ENCODE results near the gene SLC1A2. TPM values are rescaled to one million over a fixed set of nuclear protein-coding genes. Genes with fewer than 3 reads are reported as not detected.

Gene SLC1A2
- total RNA-seq, 1 experiment from 2014 or later: 0.11 TPM

DNA sequence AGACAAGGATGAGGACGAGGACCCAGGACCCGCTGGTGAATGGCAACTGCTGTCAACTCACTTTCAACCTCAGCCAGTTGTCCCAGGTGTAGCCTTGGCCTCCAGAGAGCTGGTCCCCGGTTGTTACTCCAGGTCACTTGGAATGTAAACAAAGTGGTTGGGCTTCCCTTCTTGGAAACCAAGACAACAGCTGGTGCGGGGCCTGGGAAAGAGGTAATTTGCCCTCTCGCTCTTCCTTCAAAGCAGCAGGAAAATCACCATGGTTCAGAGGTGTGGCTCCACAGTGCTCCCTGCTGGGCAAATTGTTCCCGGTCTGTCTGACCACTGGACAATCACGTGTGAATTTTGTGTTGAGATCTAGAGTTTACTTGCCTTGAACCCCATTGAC, 15.0 kb downstream of the SLC1A2 start:
- no peaks in the 10 kb centered on the region for H3K4me1 ChIP-seq (ENCODE audit: insufficient read depth, low read length, poor library complexity, severe bottlenecking)
- POLR2A ChIA-PET (ENCODE audit: low non-redundant PET): no interaction called here
- H3K36me3 ChIP-seq (ENCODE audit: insufficient read depth, low read length, poor library complexity, severe bottlenecking): no peaks in the 10 kb centered on the region
- no peak overlapping the region for H3K27ac ChIP-seq (ENCODE audit: low read depth, low read length, poor library complexity, severe bottlenecking)
- DNase-seq (ENCODE audit: low spot score): peak; percentile 49
- TF ChIP-seq EZH2 (IDR thresholded peaks at IDR 0.05; ENCODE audit: borderline replicate concordance, low read depth, low read length, poor library complexity, severe bottlenecking): no peak
- peak; percentile 71 for TF ChIP-seq CTCF (conservative IDR thresholded peaks at IDR 0.05; ENCODE audit: low read depth, low read length)
- CTCF ChIA-PET: no interaction called here
- intact Hi-C loops (cut with micrococcal nuclease; ENCODE audit: unreplicated experiment): no loop called here
- H3K9me3 ChIP-seq (ENCODE audit: low read depth, low read length, poor library complexity, severe bottlenecking): no peaks in the 10 kb centered on the region
- no TSS peak for BruUV-seq (replicated peaks)
- peaks cover 88% of the 10 kb centered on the region for H3K27me3 ChIP-seq (replicated peaks; ENCODE audit: insufficient read depth, low read depth, low read length, poor library complexity)
- no peak overlapping the region for H3K4me3 ChIP-seq (ENCODE audit: low read depth, low read length, poor library complexity, severe bottlenecking)

GRCh38 chr11:35403765-35404387, 15.5 kb downstream of the SLC1A2 start:
- intact Hi-C loops (cut with micrococcal nuclease; ENCODE audit: unreplicated experiment): no loop called here
- no TSS peak for BruUV-seq (replicated peaks)
- no peaks in the 10 kb centered on the region for H3K9me3 ChIP-seq (ENCODE audit: low read depth, low read length, poor library complexity, severe bottlenecking)
- no peak overlapping the region for H3K4me3 ChIP-seq (ENCODE audit: low read depth, low read length, poor library complexity, severe bottlenecking)
- TF ChIP-seq CTCF (conservative IDR thresholded peaks at IDR 0.05; ENCODE audit: low read depth, low read length): no peak
- TF ChIP-seq EZH2 (IDR thresholded peaks at IDR 0.05; ENCODE audit: borderline replicate concordance, low read depth, low read length, poor library complexity, severe bottlenecking): no peak
- ChIA-PET POLR2A (ENCODE audit: low non-redundant PET) (no interaction called here), CTCF (no interaction called here)
- no peak overlapping the region for H3K27ac ChIP-seq (ENCODE audit: low read depth, low read length, poor library complexity, severe bottlenecking)
- no peaks in the 10 kb centered on the region for H3K4me1 ChIP-seq (ENCODE audit: insufficient read depth, low read length, poor library complexity, severe bottlenecking)
- H3K36me3 ChIP-seq (ENCODE audit: insufficient read depth, low read length, poor library complexity, severe bottlenecking): no peaks in the 10 kb centered on the region
- DNase-seq (ENCODE audit: low spot score): no peak
- peaks cover 88% of the 10 kb centered on the region for H3K27me3 ChIP-seq (replicated peaks; ENCODE audit: insufficient read depth, low read depth, low read length, poor library complexity)

GRCh38 chr11:35402751-35403660, 16.4 kb downstream of the SLC1A2 start:
- intact Hi-C loops (cut with micrococcal nuclease; ENCODE audit: unreplicated experiment): no loop called here
- TF ChIP-seq EZH2 (IDR thresholded peaks at IDR 0.05; ENCODE audit: borderline replicate concordance, low read depth, low read length, poor library complexity, severe bottlenecking) (no peak), CTCF (conservative IDR thresholded peaks at IDR 0.05; ENCODE audit: low read depth, low read length) (no peak)
- no peaks in the 10 kb centered on the region for H3K36me3 ChIP-seq (ENCODE audit: insufficient read depth, low read length, poor library complexity, severe bottlenecking)
- ChIA-PET POLR2A (ENCODE audit: low non-redundant PET) (no interaction called here), CTCF (no interaction called here)
- H3K9me3 ChIP-seq (ENCODE audit: low read depth, low read length, poor library complexity, severe bottlenecking): no peaks in the 10 kb centered on the region
- DNase-seq (ENCODE audit: low spot score): no peak
- no peaks in the 10 kb centered on the region for H3K4me1 ChIP-seq (ENCODE audit: insufficient read depth, low read length, poor library complexity, severe bottlenecking)
- H3K27ac ChIP-seq (ENCODE audit: low read depth, low read length, poor library complexity, severe bottlenecking): no peak overlapping the region
- H3K27me3 ChIP-seq (replicated peaks; ENCODE audit: insufficient read depth, low read depth, low read length, poor library complexity): peaks cover 88% of the 10 kb centered on the region
- H3K4me3 ChIP-seq (ENCODE audit: low read depth, low read length, poor library complexity, severe bottlenecking): no peak overlapping the region
- no TSS peak for BruUV-seq (replicated peaks)
